Endothelial cell of umbilical vein (primary cell): Measurements from ENCODE around the gene CHRD. TPM values are rescaled to one million over a fixed set of nuclear protein-coding genes. Genes with fewer than 3 reads are reported as not detected.

Experiments
- BruUV-seq: library from RNA; stranded (reverse); fragments of 400-500 nt; replicated peaks from 2 replicates; lab custom pipeline; 2021; lab: Mats Ljungman, UMichigan
- CTCF ChIA-PET: fragments of 300-600, 350-600 bp; sonication (Branson Sonifier 250); formaldehyde crosslinking; loops from one replicate; lab custom pipeline; 2021; ENCODE audit warnings: antibody characterized with exemption, inconsistent platforms; lab: Charles Lee
- POLR2A ChIA-PET: fragments of 300-600, 350-600 bp; sonication (Branson Sonifier 250); formaldehyde crosslinking; loops from one replicate; lab custom pipeline; 2021; ENCODE audit warnings: antibody characterized with exemption, inconsistent platforms; lab: Charles Lee
- DNase-seq: peaks from one replicate; pipeline ENCODE4 v3.0.0-alpha.2; 2011; ENCODE audit warnings: low read depth, low spot score
- FAIRE-seq: peaks from 2 replicates; lab custom pipeline; 2011; peaks lifted over from hg19 to GRCh38; lab: Jason Lieb, UNC
- H2AFZ ChIP-seq: 2 replicates; pipeline ENCODE4 v1.6.0; 2012; ENCODE audit warnings: low read depth, low read length, control low read depth, inconsistent platforms
- H3K27ac ChIP-seq: 2 replicates; pipeline ENCODE4 v1.5.1; 2011; ENCODE audit warnings: low read depth, mild to moderate bottlenecking, control low read depth, low read length, moderate library complexity; ENCODE audit not compliant: insufficient read depth
- H3K27me3 ChIP-seq, 2 experiments: 2 replicates each; pipeline versions ENCODE4 v1.6.0 to v1.6.1; 2011; ENCODE audit warnings: low read length in 2 of 2, mixed read lengths in 1 of 2; ENCODE audit not compliant: control insufficient read depth in 2 of 2, insufficient read depth in 2 of 2
- H3K36me3 ChIP-seq, 2 experiments: 2 replicates in 1 of 2; 3 replicates in 1 of 2; pipeline ENCODE4 v1.5.1; 2011; ENCODE audit warnings: low read length in 2 of 2, mild to moderate bottlenecking in 1 of 2, moderate library complexity in 1 of 2; ENCODE audit not compliant: control insufficient read depth in 2 of 2, insufficient read depth in 2 of 2; ENCODE audit errors: extremely low read depth in 1 of 2
- H3K4me1 ChIP-seq: 3 replicates; pipeline ENCODE4 v1.5.1; 2011; ENCODE audit warnings: mild to moderate bottlenecking, low read length; ENCODE audit not compliant: control insufficient read depth, insufficient read depth; ENCODE audit errors: extremely low read depth
- H3K4me2 ChIP-seq: 2 replicates; pipeline ENCODE4 v1.6.1; 2011; ENCODE audit warnings: low read length, control low read depth, mixed read lengths; ENCODE audit not compliant: insufficient read depth
- H3K4me3 ChIP-seq, 3 experiments: fragments of 200-600 bp in 1 of 3; sonication (generic), shearing (Covaris generic) in 1 of 3; replicated peaks in 1 of 3; 2 replicates each; pipeline ENCODE4 v1.5.1; 2011 to 2016; ENCODE audit warnings: control low read depth in 3 of 3, low read length in 3 of 3, mild to moderate bottlenecking in 2 of 3, inconsistent platforms in 1 of 3, low read depth in 1 of 3, moderate library complexity in 1 of 3; ENCODE audit not compliant: insufficient read depth in 1 of 3
- H3K79me2 ChIP-seq: 2 replicates; pipeline ENCODE4 v1.6.0; 2012; ENCODE audit warnings: low read length, inconsistent platforms; ENCODE audit not compliant: control insufficient read depth, insufficient read depth
- H3K9ac ChIP-seq: replicated peaks from 2 replicates; pipeline ENCODE3; 2011; ENCODE audit warnings: low read length, control low read depth; ENCODE audit not compliant: insufficient read depth; ENCODE audit errors: extremely low read depth
- H3K9me1 ChIP-seq: replicated peaks from 3 replicates; pipeline ENCODE4 v1.6.0; 2011; ENCODE audit warnings: mild to moderate bottlenecking, low read length; ENCODE audit not compliant: control insufficient read depth, insufficient read depth; ENCODE audit errors: extremely low read depth
- H3K9me3 ChIP-seq: replicated peaks from 2 replicates; pipeline ENCODE4 v1.5.1; 2012; ENCODE audit warnings: low read length, inconsistent platforms; ENCODE audit not compliant: control insufficient read depth, insufficient read depth
- H4K20me1 ChIP-seq: replicated peaks from 2 replicates; pipeline ENCODE3; 2011; ENCODE audit warnings: mild to moderate bottlenecking, low read length; ENCODE audit not compliant: control insufficient read depth, insufficient read depth; ENCODE audit errors: extremely low read depth
- EZH2 ChIP-seq: IDR thresholded peaks from 2 replicates; pipeline ENCODE4 v1.6.1; 2012; ENCODE audit warnings: borderline replicate concordance, low read depth, mild to moderate bottlenecking, moderate library complexity, low read length, inconsistent platforms; ENCODE audit not compliant: severe bottlenecking
- FOS ChIP-seq: IDR thresholded peaks from 2 replicates; pipeline ENCODE4 v1.6.1; 2011; ENCODE audit warnings: mild to moderate bottlenecking, low read length, moderate library complexity, borderline replicate concordance; ENCODE audit not compliant: insufficient read depth
- GATA2 ChIP-seq: IDR thresholded peaks from 2 replicates; pipeline ENCODE4 v1.7.0; 2011; ENCODE audit warnings: low read depth, mild to moderate bottlenecking, moderate library complexity, mixed read lengths, low read length; ENCODE audit not compliant: insufficient read length, insufficient read depth
- JUN ChIP-seq: IDR thresholded peaks from 2 replicates; pipeline ENCODE4 v1.6.1; 2011; ENCODE audit warnings: borderline replicate concordance, low read depth; ENCODE audit not compliant: insufficient read length, insufficient read depth
- MAX ChIP-seq: IDR thresholded peaks from 2 replicates; pipeline ENCODE4 v1.6.1; 2011; ENCODE audit not compliant: insufficient read depth, insufficient read length
- MYC ChIP-seq: IDR thresholded peaks from one replicate; pipeline ENCODE4 v1.6.1; 2011; ENCODE audit warnings: mild to moderate bottlenecking, low read depth, low read length
- POLR2A ChIP-seq: IDR thresholded peaks from 2 replicates; pipeline ENCODE4 v1.6.1; 2012; ENCODE audit warnings: low read depth, mild to moderate bottlenecking, control low read depth, low read length
- POLR2AphosphoS5 ChIP-seq: IDR thresholded peaks from 2 replicates; pipeline ENCODE4 v1.6.1; 2012; ENCODE audit warnings: low read depth, mild to moderate bottlenecking, control low read depth, low read length, moderate library complexity; ENCODE audit not compliant: insufficient read depth
- dilution Hi-C: fragments of 300-500 bp; cut with MboI; formaldehyde crosslinking; loops from one replicate; pipeline ENCODE4 v1.15.0; 2019; ENCODE audit warnings: low sequenced_read_pairs; ENCODE audit not compliant: extremely low pct_ligation_motif_present
- intact Hi-C: fragments of 100-400 bp; cut with micrococcal nuclease; formaldehyde crosslinking; loops from one replicate; pipeline ENCODE4 v1.10.0; 2022
- polyA plus RNA-seq, 4 experiments: library from polyadenylated mRNA; depleted of rRNA in 3 of 4; stranded (reverse) in 3 of 4; unstranded in 1 of 4; fragments of >200 nt; gene quantifications; 2 replicates each; pipeline versions ENCODE4 v1.2.1 to v1.2.3, GENCODE V29; 2011 to 2012; ENCODE audit warnings: missing spikeins in 1 of 4
- total RNA-seq: library from RNA; stranded (reverse); gene quantifications from 2 replicates; pipeline ENCODE4 v1.2.3, GENCODE V29; 2021
- TF ChIP-seq, protein P1 (sequence below), 2 donors: IDR thresholded peaks; 1 replicate in 1 of 2; 2 replicates in 1 of 2; pipeline ENCODE4 v1.5.1; 2011; ENCODE audit warnings: low read length in 2 of 2, mild to moderate bottlenecking in 2 of 2, moderate library complexity in 2 of 2, control low read depth in 1 of 2, inconsistent platforms in 1 of 2, low read depth in 1 of 2; ENCODE audit not compliant: insufficient read depth in 1 of 2; ENCODE audit errors: extremely low read depth in 1 of 2

CHRD gene
- total and polyA plus RNA-seq, 2 donors (not counting 3 experiments of a cell fraction or from before 2014, with no cell fraction given) = 0.40 to 0.54 TPM

GRCh38 chr3:184423561-184423960 lies 43.7 kb downstream of the CHRD start:
- FAIRE-seq (no peak), DNase-seq (no peak)
- Histone ChIP-seq H3K9me1 (no peaks in the 10 kb centered on the region), H3K36me3 (no peaks in the 10 kb centered on the region), H3K4me2 (no peak overlapping the region), H3K27ac (no peak overlapping the region), H3K9me3 (no peaks in the 10 kb centered on the region), H3K9ac (no peak overlapping the region), H4K20me1 (no peaks in the 10 kb centered on the region), H3K4me1 (no peaks in the 10 kb centered on the region), H3K4me3 (no peak overlapping the region), H3K27me3 (peaks cover 0 to 2% of the 10 kb centered on the region in 2 experiments), H3K79me2 (no peaks in the 10 kb centered on the region), H2AFZ (no peak overlapping the region)
- TF ChIP-seq, protein P1, sequence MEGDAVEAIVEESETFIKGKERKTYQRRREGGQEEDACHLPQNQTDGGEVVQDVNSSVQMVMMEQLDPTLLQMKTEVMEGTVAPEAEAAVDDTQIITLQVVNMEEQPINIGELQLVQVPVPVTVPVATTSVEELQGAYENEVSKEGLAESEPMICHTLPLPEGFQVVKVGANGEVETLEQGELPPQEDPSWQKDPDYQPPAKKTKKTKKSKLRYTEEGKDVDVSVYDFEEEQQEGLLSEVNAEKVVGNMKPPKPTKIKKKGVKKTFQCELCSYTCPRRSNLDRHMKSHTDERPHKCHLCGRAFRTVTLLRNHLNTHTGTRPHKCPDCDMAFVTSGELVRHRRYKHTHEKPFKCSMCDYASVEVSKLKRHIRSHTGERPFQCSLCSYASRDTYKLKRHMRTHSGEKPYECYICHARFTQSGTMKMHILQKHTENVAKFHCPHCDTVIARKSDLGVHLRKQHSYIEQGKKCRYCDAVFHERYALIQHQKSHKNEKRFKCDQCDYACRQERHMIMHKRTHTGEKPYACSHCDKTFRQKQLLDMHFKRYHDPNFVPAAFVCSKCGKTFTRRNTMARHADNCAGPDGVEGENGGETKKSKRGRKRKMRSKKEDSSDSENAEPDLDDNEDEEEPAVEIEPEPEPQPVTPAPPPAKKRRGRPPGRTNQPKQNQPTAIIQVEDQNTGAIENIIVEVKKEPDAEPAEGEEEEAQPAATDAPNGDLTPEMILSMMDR (IDR thresholded peaks at IDR 0.05; ENCODE audit: extremely low read depth in 1 of 2, insufficient read depth in 1 of 2, low read depth in 1 of 2, low read length in 2 of 2) = no peak
- dilution Hi-C loops = no loop called here
- CTCF ChIA-PET = interaction anchor here (1.3 to 13.7 kb wide), 4 partner anchors 44 to 117 kb away, joined by 3 to 198 read pairs (median 10); no protein-coding TSS in a partner anchor
- no TSS peak for BruUV-seq
- intact Hi-C loops = no loop called here
- POLR2A ChIA-PET = no interaction called here

DNA sequence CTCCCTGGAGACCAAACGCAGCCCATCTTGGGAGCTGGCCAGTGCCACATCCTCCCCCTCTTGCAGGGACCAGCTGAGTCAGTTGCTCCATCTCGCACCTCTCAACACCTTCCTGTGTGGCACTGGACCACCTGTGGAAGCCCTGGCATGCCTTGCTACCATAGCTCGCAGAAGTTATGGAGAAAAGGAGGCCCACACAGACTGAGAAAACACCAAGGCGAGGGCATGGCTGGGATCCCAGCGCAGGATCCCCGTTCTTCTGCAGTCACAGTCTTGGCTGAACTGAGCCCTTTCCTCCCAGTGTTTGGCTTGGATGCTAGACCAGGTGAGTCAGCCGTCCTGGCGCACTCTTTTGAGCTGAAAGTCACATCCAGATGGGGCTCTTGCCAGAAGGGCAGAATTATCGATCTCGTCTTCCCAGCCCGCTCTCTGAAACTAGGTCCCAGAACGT lies 46.9 kb downstream of the CHRD start:
- intact Hi-C loops (no loop called here), dilution Hi-C loops (no loop called here)
- FAIRE-seq = no peak
- DNase-seq = no peak
- no peak overlapping the region for H3K4me3 ChIP-seq
- H2AFZ ChIP-seq = no peak overlapping the region
- no TSS peak for BruUV-seq
- H3K4me1 ChIP-seq = no peaks in the 10 kb centered on the region
- ChIA-PET CTCF (interaction anchor here (1.0 to 3.4 kb wide), 5 partner anchors 9 to 115 kb away, joined by 3 to 9 read pairs (median 3); no protein-coding TSS in a partner anchor), POLR2A (no interaction called here)
- H3K9me3 ChIP-seq = no peaks in the 10 kb centered on the region
- no peaks in the 10 kb centered on the region for H4K20me1 ChIP-seq
- no peaks in the 10 kb centered on the region for H3K36me3 ChIP-seq
- no peak overlapping the region for H3K4me2 ChIP-seq
- TF ChIP-seq JUN (no peak), FOS (no peak), POLR2AphosphoS5 (no peak), POLR2A (no peak), EZH2 (no peak), MAX (no peak), MYC (no peak), GATA2 (no peak)
- TF ChIP-seq, protein P1 (IDR thresholded peaks at IDR 0.05; ENCODE audit: extremely low read depth in 1 of 2, insufficient read depth in 1 of 2, low read depth in 1 of 2, low read length in 2 of 2) = no peak
- H3K79me2 ChIP-seq = no peaks in the 10 kb centered on the region
- no peak overlapping the region for H3K9ac ChIP-seq
- H3K27me3 ChIP-seq = peaks cover 0 to 2% of the 10 kb centered on the region in 2 experiments
- H3K27ac ChIP-seq = no peak overlapping the region
- no peaks in the 10 kb centered on the region for H3K9me1 ChIP-seq
